RPMI7951 (cell line): Measurements from ENCODE around the gene PLA2G2F. TPM values are rescaled to one million over a fixed set of nuclear protein-coding genes. Genes with fewer than 3 reads are reported as not detected.

Source experiments
- DNase-seq: peaks from one replicate; pipeline ENCODE4 v3.0.0-alpha.2; 2012; ENCODE audit warnings: low read depth
- total RNA-seq: library from RNA; depleted of rRNA; stranded (reverse); fragments of >200 nt; shearing (Covaris generic); gene quantifications from 2 replicates; pipeline ENCODE4 v1.2.3, GENCODE V29; 2014

The PLA2G2F gene
- total RNA-seq, 1 experiment from 2014 or later, result not detected

GRCh38 chr1:20142001-20142710 lies 3.0 kb downstream of the PLA2G2F start:
- DNase-seq, result no peak

DNA sequence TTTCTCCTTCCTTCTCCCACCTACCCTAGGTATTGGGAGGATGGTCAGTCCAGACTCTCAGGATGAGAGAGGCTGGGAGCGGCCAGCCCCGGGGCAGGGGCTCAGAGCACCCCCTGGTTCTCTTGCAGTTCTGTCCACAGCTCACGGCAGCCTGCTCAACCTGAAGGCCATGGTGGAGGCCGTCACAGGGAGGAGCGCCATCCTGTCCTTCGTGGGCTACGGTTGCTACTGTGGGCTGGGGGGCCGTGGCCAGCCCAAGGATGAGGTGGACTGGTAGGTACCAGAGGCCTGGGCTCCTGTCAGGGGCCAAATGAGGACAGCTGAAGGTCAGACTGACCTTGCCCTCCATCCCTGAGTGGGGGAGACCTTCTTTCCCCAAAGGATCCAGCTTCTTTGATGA lies 4.2 kb downstream of the PLA2G2F start:
- no peak for DNase-seq

- DNase-seq, result no peak
These were observed 4.8 kb downstream of the PLA2G2F start for GRCh38 chr1:20143734-20144565.

DNA sequence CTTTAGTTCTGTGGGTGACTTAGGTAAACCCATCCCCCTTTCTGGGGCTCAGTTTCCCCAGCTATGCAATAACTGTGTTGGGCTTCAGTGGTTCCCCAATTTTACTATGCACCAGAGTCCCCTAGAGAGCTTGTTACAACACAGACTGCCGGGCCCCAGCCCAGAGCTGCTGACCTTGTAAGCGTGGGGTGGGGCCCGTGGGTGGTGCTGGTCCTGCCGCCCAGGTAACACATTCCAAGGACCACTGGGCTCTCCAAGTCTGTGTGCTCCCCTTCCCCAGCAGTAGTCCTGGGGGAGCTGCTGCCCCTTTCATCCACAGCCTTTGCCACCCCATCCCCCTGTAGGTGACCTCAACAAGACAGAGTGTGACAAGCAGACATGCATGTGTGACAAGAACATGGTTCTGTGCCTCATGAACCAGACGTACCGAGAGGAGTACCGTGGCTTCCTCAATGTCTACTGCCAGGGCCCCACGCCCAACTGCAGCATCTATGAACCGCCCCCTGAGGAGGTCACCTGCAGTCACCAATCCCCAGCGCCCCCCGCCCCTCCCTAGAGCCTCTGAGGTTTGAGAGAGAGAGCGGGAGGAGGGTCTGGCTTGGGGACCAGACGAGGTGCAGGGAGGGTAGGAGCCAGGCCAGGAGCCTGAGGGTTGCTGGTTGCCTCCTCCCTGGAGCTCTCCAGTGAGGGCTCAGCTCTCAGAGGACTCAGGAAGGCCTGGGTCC lies 8.9 kb downstream of the PLA2G2F start:
- DNase-seq, result no peak

GRCh38 chr1:20148571-20149500 lies 9.7 kb downstream of the PLA2G2F start:
- no peak for DNase-seq

GRCh38 chr1:20149601-20150325 lies 10.6 kb downstream of the PLA2G2F start:
- no peak for DNase-seq

GRCh38 chr1:20150326-20150705 lies 11.2 kb downstream of the PLA2G2F start:
- no peak for DNase-seq

DNA sequence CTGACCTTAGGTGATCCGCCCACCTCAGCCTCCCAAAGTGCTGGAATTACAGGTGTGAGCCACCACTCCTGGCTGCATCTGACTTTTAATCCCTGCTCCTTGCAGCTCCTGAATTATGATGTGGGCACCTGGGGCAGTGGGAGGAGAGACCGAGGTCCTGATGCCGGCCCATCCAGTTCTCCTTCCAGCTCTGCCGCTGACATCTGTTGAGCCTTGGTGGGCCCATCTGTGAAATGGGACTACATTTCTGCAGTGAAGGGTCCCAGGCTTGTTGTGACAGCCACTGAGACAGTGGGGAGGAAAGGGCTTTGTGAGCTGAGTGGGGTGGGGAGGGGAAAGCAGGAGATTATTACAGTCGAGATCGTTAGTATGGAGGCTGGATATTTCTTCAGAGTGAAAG lies 11.8 kb downstream of the PLA2G2F start:
- no peak for DNase-seq

DNA sequence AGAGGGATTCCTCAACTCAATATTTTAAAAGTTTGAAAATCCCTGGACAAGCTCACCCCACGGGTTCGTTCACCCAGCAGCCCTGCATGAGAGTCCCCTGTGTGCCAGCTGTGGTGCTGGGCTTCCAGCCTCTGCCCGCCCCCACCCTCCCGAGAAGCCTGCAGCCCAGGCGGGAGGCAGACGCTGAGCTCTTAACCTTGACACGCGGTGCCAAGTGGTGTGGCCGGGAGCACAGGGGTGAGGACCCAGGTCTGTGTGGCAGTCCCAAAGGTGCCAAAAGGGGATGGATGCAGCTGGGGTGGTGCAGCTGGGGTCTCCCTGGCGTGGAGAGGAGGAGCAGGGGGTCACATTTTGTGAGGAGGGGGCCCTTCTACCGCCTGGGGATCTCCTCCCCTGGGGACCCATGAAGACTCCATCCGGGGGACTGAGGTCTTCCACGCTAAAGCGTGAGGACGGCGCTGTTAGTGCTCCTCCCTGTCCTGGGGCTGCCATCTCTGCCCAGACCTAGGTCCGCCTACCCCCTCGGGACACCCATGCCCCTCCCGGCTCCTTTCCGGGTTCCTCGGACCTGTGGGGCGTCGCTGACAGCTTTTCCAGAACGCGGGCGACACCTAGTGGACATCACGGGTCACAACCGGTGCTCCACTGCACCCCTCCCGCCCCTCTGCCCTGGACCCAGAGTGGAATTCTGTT lies 12.9 kb downstream of the PLA2G2F start:
- peak; percentile 75 for DNase-seq

DNA sequence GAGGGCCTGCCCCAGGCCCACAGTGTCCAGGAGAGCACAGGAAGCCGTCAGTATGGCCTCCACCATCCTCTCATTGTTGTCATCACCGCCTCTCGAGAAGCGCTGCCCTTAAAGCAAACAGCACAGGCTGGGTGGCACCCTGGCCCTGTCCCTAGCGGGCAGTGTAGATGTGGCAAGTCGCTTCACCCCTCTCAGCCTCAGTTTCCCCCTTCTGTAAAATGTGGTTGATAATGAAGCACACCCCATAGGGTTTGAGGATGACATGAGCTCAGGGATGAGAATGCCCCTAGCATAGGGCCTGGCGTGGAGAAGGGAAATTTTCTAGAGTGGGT lies 13.4 kb downstream of the PLA2G2F start:
- DNase-seq, result no peak

DNA sequence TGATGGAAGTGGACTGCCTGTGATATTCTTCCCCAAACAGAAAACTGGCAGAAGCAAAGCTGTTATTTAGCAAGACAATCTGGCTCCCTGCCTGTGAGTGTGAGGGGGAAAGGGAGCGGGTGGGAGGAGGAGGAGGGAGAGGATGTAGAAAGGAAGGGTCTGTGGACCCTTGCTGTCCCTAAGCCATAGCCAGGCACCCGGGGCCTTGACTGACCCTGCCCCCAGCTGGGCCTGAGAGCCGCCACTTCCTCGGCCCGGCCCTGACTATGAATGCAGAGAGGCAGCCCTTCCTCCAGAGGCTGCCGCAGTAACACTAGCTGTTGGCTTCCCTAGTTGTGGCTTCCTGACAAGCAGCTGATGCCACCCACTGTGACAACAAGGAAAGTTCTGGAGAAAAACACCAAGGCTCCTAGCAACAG lies 13.9 kb downstream of the PLA2G2F start:
- no peak for DNase-seq

DNA sequence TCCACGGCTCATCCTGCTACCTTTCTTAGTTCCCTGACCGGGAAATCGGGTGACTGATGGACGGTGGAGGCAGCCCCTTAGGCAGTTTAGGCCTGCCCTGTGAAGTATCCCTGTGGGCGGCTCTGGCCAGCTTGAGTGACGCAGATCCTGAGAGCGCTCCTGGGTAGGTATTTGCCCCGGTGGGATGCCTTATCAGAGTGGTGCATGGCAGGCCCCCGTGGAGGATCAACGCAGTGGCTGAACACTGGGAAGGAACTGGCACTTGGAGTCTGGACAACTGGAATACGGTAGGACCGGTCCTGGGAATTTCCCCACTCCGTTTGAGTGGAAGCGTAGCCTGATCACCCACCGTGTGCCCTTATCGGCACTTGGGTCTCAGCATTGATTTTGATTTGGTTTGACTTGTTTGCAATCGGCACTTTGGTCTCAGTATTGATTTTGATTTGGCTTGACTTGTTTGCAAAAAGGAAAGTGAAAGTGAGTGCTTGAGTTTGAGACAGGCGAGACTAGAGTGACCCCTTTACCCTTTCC lies 15.2 kb downstream of the PLA2G2F start:
- DNase-seq, result peak; percentile 24

GRCh38 chr1:20158358-20159070 lies 19.4 kb downstream of the PLA2G2F start:
- no peak for DNase-seq

- DNase-seq, result peak; percentile 20
These were observed 20.9 kb downstream of the PLA2G2F start for GRCh38 chr1:20160034-20160433.

DNA sequence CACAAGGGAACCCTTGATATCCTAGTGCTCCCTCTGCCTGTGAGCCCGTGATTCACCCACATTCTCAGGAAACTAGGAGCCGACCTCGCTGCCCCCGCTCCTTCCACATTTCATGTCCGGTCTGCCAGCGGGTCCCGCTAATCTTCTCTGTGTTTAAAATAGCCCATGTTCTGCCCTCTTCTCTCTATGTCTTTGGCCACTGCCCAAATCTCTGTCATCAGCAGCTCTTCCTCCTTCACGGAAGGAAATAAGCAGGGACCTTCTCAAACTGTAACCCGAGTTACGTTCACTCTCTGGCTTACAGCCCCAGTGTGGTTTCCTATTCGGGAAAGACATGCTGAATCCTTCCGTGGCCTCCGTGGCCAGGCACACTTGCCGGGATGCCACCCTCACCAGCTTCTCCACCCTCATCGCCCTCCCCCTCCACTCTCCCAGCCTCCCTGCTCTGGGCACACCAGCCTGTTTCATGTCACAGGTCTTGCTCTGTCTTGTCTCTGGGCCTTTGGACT lies 25.6 kb downstream of the PLA2G2F start:
- peak; percentile 58 for DNase-seq

- peak; percentile 39 for DNase-seq
These were observed 26.4 kb downstream of the PLA2G2F start for GRCh38 chr1:20165522-20165951.

- peak; percentile 75 for DNase-seq
These were observed 26.9 kb downstream of the PLA2G2F start for GRCh38 chr1:20166051-20166450.

DNA sequence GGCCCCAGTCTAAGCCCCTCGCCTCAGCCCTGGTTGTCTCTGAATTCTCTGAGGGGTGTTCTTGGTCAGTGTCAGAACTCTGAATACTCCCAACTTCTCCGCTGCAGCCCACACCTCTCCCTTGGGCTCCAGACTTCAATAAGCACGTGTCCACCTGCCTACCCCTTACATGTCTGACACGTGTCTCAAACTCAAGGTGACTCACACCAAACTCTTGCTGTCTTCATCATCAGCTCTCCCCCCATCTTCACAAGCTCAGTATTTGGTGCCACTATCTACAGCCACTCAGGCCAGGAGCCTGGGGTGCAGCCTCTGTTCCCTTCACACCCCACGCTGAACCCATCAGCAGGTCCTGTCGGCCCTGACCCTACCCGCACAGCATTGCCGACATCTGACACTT lies 28.0 kb downstream of the PLA2G2F start:
- DNase-seq, result no peak
